Caco-2 (cell line): ENCODE data around the gene CSTPP1. TPM values are rescaled to one million over a fixed set of nuclear protein-coding genes. Genes with fewer than 3 reads are reported as not detected.
"Not testable (repeated sequence)": the region's sequence is repeated elsewhere in the genome, so short reads cannot be mapped to it uniquely, and the experiment has no call there.

Experiments
- BruUV-seq: library from RNA; stranded (reverse); fragments of 400-500 nt; replicated peaks from 2 replicates; lab custom pipeline; 2021; lab: Mats Ljungman, UMichigan
- CTCF ChIA-PET: fragments of 300-600 bp; sonication (Branson Sonifier 250); formaldehyde crosslinking; loops from one replicate; lab custom pipeline; 2022; ENCODE audit warnings: antibody characterized with exemption; lab: Charles Lee
- POLR2A ChIA-PET: fragments of 300-600 bp; sonication (Branson Sonifier 250); formaldehyde crosslinking; loops from one replicate; lab custom pipeline; 2022; ENCODE audit warnings: antibody characterized with exemption; lab: Charles Lee
- DNase-seq, 2 experiments: peaks; one replicate each; pipeline versions ENCODE4 v3.0.0 to v3.0.0-alpha.2; 2020 to 2022
- H3K27me3 ChIP-seq: replicated peaks from 2 replicates; pipeline ENCODE4 v1.6.0; 2011; ENCODE audit warnings: low read length; ENCODE audit not compliant: control insufficient read depth, insufficient read depth
- H3K36me3 ChIP-seq: 2 replicates; pipeline ENCODE4 v1.5.1; 2011; ENCODE audit warnings: low read length; ENCODE audit not compliant: control insufficient read depth, insufficient read depth
- H3K4me1 ChIP-seq: fragments of 250-450 bp; sonication (Bioruptor Pico); 2 replicates; pipeline ENCODE4 v1.5.1; 2020; ENCODE audit warnings: mild to moderate bottlenecking
- H3K4me3 ChIP-seq: 2 replicates; pipeline ENCODE4 v1.5.1; 2011; ENCODE audit warnings: low read depth, mild to moderate bottlenecking, control low read depth, low read length
- H3K9me3 ChIP-seq: fragments of 250-450 bp; sonication (Bioruptor Pico); 2 replicates; pipeline ENCODE4 v1.5.1; 2020; ENCODE audit warnings: mild to moderate bottlenecking, moderate library complexity
- H3K27ac Mint-ChIP-seq: one replicate; pipeline ENCODE4 v1.8.0; 2022; ENCODE audit warnings: mixed read lengths; ENCODE audit not compliant: unreplicated experiment
- H3K27me3 Mint-ChIP-seq: one replicate; pipeline ENCODE4 v1.8.0; 2022; ENCODE audit warnings: mixed read lengths; ENCODE audit not compliant: insufficient read depth, unreplicated experiment
- H3K36me3 Mint-ChIP-seq: one replicate; pipeline ENCODE4 v1.8.0; 2022; ENCODE audit warnings: mild to moderate bottlenecking, mixed read lengths; ENCODE audit not compliant: insufficient read depth, unreplicated experiment
- H3K4me1 Mint-ChIP-seq: one replicate; pipeline ENCODE4 v1.8.0; 2022; ENCODE audit warnings: low read depth, mixed read lengths; ENCODE audit not compliant: unreplicated experiment
- H3K4me3 Mint-ChIP-seq: one replicate; pipeline ENCODE4 v1.8.0; 2022; ENCODE audit warnings: mild to moderate bottlenecking, moderate library complexity, mixed read lengths; ENCODE audit not compliant: unreplicated experiment
- H3K9me3 Mint-ChIP-seq: one replicate; pipeline ENCODE4 v1.8.0; 2022; ENCODE audit warnings: mixed read lengths; ENCODE audit not compliant: unreplicated experiment
- CTCF ChIP-seq, 2 experiments: fragments of 200-600 bp in 1 of 2; IDR thresholded peaks; 1 replicate in 1 of 2; 2 replicates in 1 of 2; pipeline versions ENCODE4 v1.5.1 to v1.8.0; 2011 to 2022; ENCODE audit warnings: antibody characterized with exemption in 1 of 2, control low read depth in 1 of 2, inconsistent platforms in 1 of 2, low read depth in 1 of 2, low read length in 1 of 2, mild to moderate bottlenecking in 1 of 2, moderate library complexity in 1 of 2; ENCODE audit not compliant: insufficient read depth in 1 of 2, severe bottlenecking in 1 of 2, unreplicated experiment in 1 of 2
- intact Hi-C: fragments of 100-400 bp; cut with micrococcal nuclease; formaldehyde crosslinking; loops from one replicate; pipeline ENCODE4 v1.10.0; 2022; ENCODE audit not compliant: unreplicated experiment
- total RNA-seq: library from RNA; stranded (reverse); gene quantifications from 2 replicates; pipeline ENCODE4 v1.2.3, GENCODE V29; 2022

The CSTPP1 gene
- total RNA-seq, 1 experiment from 2014 or later: 22.9 TPM

GRCh38 chr11:47202576-47202975 is 266.0 kb downstream of the CSTPP1 start:
- BruUV-seq: no TSS peak
- H3K27me3 Mint-ChIP-seq: no peaks in the 10 kb centered on the region
- no peak overlapping the region for H3K4me3 ChIP-seq
- H3K36me3 ChIP-seq: no peaks in the 10 kb centered on the region
- no peak for TF ChIP-seq CTCF (IDR thresholded peaks at IDR 0.05; ENCODE audit: insufficient read depth in 1 of 2, low read depth in 1 of 2, low read length in 1 of 2, severe bottlenecking in 1 of 2, unreplicated experiment in 1 of 2)
- H3K9me3 Mint-ChIP-seq: no peaks in the 10 kb centered on the region
- no peaks in the 10 kb centered on the region for H3K9me3 ChIP-seq
- intact Hi-C loops: no loop called here
- H3K4me1 Mint-ChIP-seq: peaks cover 9% of the 10 kb centered on the region
- H3K27me3 ChIP-seq: no peaks in the 10 kb centered on the region
- no peak overlapping the region for H3K4me3 Mint-ChIP-seq
- no peak overlapping the region for H3K27ac Mint-ChIP-seq
- peaks cover 13% of the 10 kb centered on the region; the same call in 1 of the 2 replicates for H3K4me1 ChIP-seq
- no peaks in the 10 kb centered on the region for H3K36me3 Mint-ChIP-seq
- DNase-seq: no peak
- CTCF ChIA-PET: no interaction called here
- POLR2A ChIA-PET: no interaction called here

GRCh38 chr11:47204637-47204989 is 268.1 kb downstream of the CSTPP1 start:
- intact Hi-C loops: loop anchor here (1.0 kb wide), 1 partner anchor 10 kb away; the partner anchor contains the start of gene DDB2
- TF ChIP-seq CTCF (IDR thresholded peaks at IDR 0.05; ENCODE audit: insufficient read depth in 1 of 2, low read depth in 1 of 2, low read length in 1 of 2, severe bottlenecking in 1 of 2, unreplicated experiment in 1 of 2): no peak
- Mint-ChIP-seq H3K4me3 (no peak overlapping the region), H3K9me3 (no peaks in the 10 kb centered on the region), H3K4me1 (peaks cover 9% of the 10 kb centered on the region), H3K27me3 (no peaks in the 10 kb centered on the region), H3K27ac (no peak overlapping the region), H3K36me3 (no peaks in the 10 kb centered on the region)
- BruUV-seq: no TSS peak
- no peaks in the 10 kb centered on the region for H3K36me3 ChIP-seq
- ChIA-PET CTCF (interaction anchor here (1.0 kb wide), 1 partner anchor 55 kb away, joined by 4 read pairs; no protein-coding TSS in a partner anchor), POLR2A (interaction anchor here (0.5 to 1.3 kb wide), 5 partner anchors 10 to 30 kb away, joined by 4 to 16 read pairs (median 5); partner anchors contain the start of gene DDB2)
- DNase-seq: no peak
- peaks cover 13% of the 10 kb centered on the region; the same call in 1 of the 2 replicates for H3K4me1 ChIP-seq
- H3K4me3 ChIP-seq: no peak overlapping the region
- no peaks in the 10 kb centered on the region for H3K9me3 ChIP-seq
- H3K27me3 ChIP-seq: no peaks in the 10 kb centered on the region

GRCh38 chr11:47206577-47206976 is 270.0 kb downstream of the CSTPP1 start:
- H3K27me3 ChIP-seq, H3K27me3 Mint-ChIP-seq, H3K4me3 ChIP-seq, DNase-seq, H3K27ac Mint-ChIP-seq, H3K4me3 Mint-ChIP-seq, H3K9me3 Mint-ChIP-seq, POLR2A ChIA-PET, BruUV-seq, H3K9me3 ChIP-seq, H3K4me1 Mint-ChIP-seq, H3K36me3 ChIP-seq, H3K36me3 Mint-ChIP-seq, intact Hi-C loops: not testable (repeated sequence)
- CTCF ChIA-PET: interaction anchor here (0.6 kb wide), 1 partner anchor 94 kb away, joined by 3 read pairs; no protein-coding TSS in a partner anchor
- peaks cover 13% of the 10 kb centered on the region; the same call in 1 of the 2 replicates for H3K4me1 ChIP-seq
